ENCODE measurements around the gene MGAT4B.

Gene MGAT4B

GRCh38 chr5:179767496-179768100 is 39.1 kb downstream of the MGAT4B start:
- DNase-seq = no peak

GRCh38 chr5:179766726-179767455 is 39.8 kb downstream of the MGAT4B start:
- no peak for DNase-seq

- DNase-seq = no peak
Measured at GRCh38 chr5:179766021-179766725, 40.5 kb downstream of the MGAT4B start.

GRCh38 chr5:179765400-179765799 is 41.3 kb downstream of the MGAT4B start:
- no peak for DNase-seq

- no peak for DNase-seq
Measured at GRCh38 chr5:179764056-179764455, 42.6 kb downstream of the MGAT4B start.

- peak; percentile 69 for DNase-seq
Measured at GRCh38 chr5:179763215-179763945, 43.3 kb downstream of the MGAT4B start.

- DNase-seq = no peak
Measured at GRCh38 chr5:179762781-179763176, 43.9 kb downstream of the MGAT4B start.

- DNase-seq = peak; percentile 41
Measured at GRCh38 chr5:179762079-179762780, 44.4 kb downstream of the MGAT4B start.

- no peak for DNase-seq
Measured at GRCh38 chr5:179759581-179760551, 46.8 kb downstream of the MGAT4B start.

- DNase-seq = no peak
Measured at GRCh38 chr5:179758955-179759354, 47.7 kb downstream of the MGAT4B start.

GRCh38 chr5:179755022-179755421 is 51.6 kb downstream of the MGAT4B start:
- DNase-seq = no peak

- DNase-seq = no peak
Measured at GRCh38 chr5:179753971-179754370, 52.7 kb downstream of the MGAT4B start.

GRCh38 chr5:179749857-179750508 is 56.7 kb downstream of the MGAT4B start:
- no peak for DNase-seq

GRCh38 chr5:179747811-179748210 is 58.9 kb downstream of the MGAT4B start:
- DNase-seq = no peak
